Bone marrow (tissue), 2 donors: Measurements from ENCODE around the gene AGAP1.

Experiments
- DNase-seq, 2 donors: peaks; one replicate each; lab custom pipeline; 2025; lab: John Stamatoyannopoulos, UW

AGAP1 gene

DNA sequence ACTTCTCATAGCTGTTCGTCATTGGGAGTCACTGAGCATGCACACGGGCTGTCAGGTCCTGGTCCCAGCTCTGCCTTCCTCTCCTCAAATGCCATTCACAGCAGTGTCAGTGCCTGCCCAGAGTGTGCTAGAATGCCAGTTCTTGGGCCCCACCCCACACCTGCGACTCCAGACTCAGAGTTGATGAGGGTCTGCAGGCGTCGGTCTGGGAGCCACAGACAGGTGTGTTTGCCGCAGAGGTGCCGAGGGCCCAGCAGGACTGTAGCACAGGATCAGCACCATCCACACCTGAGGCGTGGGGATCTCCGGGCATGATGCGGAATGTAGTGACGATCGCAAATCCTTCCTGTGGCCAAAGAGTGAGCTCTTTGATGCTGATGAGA, 56.5 kb downstream of the AGAP1 start:
- DNase-seq: no peak

DNA sequence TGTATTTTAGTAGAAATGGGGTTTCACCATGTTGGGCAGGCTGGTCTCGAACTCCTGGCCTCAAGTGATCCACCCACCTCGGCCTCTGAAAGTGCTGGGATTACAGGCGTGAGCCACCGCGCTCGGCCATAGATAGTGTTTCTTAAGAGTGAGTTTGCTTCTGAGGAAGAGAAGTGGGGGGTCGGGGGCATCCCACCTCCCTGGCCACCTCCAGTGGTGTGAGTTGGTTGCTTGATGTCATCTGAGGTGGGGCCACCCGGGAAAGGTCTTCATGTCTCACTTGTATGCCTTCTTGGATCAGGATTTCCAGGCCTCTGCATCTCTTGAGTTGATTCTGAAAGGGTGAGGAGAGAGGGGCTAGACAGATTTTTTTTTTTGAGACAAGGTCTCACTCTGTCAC, 57.1 kb downstream of the AGAP1 start:
- no peak for DNase-seq

DNA sequence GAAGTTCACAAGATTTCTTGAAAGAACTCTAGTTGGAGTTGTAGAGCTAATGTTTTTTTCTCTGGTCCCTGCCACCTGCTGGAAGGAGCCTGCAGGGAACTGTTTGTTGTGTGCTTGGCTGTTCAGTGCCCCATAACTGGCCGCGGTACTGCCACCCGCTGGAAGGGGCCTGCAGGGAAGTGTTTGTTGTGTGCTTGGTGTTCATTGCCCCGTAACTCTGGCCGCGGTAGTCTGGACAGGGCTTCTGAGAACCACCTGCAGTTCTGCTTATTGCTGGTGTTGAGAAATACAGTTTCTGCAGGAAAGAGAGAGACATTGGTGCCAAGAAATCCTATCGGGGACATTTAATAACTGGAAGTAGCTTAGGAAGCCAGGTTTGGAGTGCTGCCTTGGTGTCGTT, 58.1 kb downstream of the AGAP1 start:
- DNase-seq: no peak

DNA sequence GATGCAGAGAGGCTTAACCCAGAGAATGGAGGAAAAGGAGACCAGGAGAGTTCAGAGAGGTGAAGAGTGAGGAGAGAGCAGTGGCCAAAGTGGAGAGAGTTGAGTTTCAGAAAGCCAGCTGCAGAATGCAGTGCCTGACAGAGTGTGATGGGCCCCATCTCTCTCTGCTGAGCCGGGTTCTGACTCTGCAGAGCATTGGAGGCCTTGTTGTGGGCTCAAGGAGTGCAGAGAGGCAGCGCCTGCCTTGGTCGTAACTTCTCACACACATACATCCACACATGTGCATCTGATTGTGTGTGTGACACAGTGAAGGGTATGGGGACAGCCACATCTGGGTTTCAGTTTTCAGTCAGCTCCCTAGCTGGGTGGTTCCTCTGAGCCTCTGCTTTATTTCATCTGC, 58.8 kb downstream of the AGAP1 start:
- no peak for DNase-seq

DNA sequence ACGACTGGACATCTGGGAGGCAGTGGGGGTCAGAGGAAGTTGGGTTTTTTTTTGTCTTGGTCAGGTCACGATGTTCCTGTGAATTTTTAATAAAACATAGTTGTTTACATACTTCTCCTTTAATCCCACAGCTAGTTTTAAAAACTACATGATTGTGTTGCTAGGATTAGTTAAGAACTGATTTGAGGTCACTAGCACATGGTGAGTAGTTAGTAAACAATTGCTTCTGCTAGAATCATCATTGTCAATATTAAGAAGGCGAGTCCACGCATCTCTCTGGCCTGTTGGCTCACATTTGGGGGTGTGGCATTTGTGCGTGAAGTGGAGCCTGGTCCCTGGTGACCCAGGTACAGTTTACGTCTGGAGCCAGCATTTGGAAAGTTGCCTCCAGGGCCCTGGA, 59.4 kb downstream of the AGAP1 start:
- no peak for DNase-seq

DNA sequence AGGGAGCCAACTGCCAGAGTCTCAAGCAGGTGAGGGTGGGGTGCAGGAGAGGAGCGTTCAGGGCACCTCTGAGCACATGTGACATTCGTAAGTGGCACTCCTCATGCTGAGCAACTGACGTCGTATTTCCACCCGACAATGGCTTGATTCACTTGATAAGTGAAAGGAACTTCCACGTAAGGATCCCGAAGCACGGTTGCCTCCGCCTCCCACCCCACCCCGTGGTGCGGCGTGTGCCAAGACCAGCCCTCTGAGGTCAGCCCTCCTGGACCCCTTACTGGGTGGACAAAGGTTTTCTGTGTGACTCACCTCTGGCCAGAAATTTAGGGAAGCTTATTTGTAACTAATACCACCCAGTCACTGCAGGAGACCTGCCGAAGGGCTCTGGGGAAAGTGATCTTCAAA, 59.9 kb downstream of the AGAP1 start:
- no peak for DNase-seq

DNA sequence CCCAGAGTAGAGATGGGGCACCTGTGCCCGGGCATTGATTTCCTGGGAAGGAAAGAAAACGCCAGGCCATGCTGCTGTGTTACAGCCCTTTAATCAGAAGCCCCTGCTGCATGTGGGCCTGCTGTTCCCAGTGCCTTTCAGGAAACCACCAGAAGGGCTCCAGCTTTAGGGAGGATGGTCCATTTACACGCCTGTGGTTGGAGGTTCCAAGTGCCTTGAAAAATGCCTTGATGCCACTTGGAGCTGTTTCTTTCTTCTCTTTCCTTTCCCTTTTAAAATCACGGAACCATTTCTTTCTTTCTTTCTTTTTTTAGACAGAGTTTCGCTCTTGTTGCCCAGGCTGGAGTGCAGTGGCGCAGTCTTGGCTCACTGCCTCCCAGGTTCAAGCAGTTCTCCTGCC, 60.5 kb downstream of the AGAP1 start:
- DNase-seq: no peak

DNA sequence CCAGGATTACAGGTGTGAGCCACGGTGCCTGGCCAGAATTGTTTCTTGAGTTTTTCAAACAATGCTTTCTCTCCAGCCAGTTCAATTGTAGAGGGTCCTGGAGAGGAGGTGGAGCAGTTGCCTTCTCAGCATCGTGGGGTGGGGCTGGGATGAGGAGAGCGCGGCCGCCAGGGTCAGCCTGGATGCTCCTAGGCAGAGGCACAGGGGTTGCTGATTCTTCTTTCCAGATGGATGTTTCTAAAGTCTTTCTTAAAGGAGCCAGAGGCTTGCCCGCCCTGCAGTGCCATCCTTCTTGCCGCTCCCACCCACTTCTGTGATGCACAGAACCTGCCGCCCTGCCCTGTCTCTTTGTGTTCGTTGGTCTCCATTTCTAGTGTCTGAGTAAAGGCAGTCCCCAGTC, 61.1 kb downstream of the AGAP1 start:
- no peak for DNase-seq

DNA sequence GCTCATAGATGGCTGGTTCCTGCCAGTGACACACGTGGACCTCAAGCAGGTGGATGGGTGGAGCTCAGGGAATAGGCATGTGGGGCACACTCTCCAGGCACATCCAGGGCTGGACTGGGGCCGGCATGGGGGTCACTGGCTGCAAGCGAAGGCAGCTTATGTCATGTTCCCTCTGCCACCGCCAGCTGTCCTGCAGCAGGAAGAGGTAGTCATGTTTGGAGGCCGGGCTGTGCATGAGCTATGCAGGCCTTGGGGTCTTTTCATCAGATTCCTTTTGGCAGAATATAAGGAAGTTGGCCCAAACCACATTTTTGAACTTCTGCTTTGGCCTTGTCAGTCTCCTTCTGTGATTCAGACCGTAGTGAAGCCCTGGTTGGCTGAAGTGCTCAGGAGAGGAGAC, 61.5 kb downstream of the AGAP1 start:
- DNase-seq: peak in 1 of 2 donors; percentile 36

DNA sequence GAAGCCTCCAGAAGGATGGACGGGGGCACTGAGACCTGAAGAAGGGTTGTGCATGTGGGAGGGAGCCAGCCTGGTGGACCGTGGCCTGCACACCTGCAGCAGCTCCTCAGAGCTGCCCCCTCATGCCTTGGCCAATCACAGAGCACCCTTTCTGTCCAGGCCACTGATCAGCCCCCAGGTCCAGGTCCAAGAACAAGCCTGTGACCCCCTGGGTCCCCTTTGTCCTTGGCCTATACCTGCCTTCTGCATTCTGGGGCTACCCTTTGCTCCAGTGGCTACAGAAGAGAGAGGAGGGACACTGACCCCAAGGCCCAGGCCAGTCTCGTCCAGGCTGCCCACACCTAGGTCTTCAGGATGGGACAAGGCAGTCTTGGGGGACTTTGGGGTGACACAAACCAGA, 62.2 kb downstream of the AGAP1 start:
- DNase-seq: no peak

DNA sequence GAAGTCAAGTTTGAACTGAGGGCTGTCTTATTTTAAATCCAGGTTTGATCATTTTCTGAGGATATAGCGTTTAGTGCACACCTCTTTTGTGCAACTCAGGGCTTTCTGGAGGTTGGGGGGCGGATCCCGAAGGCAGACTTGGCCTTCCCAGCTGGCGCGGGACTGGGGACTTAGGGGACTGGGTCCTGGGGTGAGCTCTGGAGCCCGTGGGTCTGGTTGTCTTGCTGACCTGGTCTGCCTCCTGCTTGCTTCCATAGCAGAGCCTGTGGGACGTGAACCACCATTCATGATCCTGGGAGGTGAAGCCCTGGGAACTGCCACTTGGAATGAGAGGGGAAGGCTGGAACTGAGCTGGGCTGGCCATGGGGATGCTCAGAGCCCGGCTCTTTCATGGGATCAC, 63.1 kb downstream of the AGAP1 start:
- no peak for DNase-seq

DNA sequence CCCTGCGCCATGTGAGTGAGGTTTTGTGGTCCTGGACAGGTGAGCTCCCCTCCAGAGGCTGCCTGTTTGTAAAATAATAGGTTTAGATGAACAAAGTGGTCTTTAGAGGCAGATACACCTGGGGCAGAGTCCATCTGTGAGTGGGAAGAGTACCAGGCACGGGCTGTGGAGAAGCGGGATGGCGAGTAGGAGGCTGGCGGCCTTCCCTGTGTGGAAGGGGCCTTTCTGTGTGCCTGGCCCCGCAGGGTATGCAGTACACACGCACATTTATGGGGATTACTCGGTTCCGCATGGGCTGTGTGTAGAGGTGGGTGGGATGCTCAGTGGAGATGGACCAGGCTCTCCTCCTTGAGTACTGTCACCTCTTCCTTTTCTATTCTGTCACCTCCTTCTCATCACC, 64.1 kb downstream of the AGAP1 start:
- DNase-seq: no peak

DNA sequence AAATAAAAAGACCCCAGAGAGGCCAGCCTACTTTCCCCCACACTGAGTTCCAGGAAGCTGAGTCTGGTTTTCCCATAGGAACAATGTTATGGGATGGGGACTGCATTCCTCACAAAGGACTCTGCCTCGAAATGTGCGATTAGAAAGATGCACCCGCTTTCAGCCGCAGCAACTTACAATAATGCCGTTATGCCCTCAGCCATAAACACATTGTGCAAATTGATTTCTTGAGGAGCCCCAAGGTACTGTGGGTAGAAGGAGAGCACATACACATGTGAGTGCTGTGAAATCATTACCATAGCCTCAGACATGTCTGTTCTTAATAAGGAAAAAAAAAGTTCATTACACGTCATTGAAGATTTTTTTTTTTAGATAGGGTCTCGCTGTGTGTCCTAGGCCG, 64.7 kb downstream of the AGAP1 start:
- DNase-seq: no peak

DNA sequence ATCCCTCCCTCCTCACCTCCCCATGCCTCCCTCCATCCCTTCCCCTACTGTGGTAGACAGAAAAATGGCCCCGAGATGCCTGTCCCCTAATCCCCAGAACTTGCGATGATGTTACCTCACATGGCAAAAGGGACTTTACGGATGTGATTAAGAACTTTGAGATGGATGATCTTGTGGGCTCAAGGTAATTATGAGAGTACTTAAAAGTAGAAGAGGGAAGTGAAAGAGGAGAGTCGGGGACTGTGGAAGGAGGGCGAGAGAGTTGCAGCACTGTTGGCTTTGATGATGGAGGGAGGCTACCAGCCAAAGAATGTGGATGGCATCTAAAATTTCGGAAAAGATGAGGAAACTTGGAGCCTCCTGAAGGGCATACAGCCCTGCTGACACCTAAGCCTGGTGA, 66.5 kb downstream of the AGAP1 start:
- DNase-seq: no peak

DNA sequence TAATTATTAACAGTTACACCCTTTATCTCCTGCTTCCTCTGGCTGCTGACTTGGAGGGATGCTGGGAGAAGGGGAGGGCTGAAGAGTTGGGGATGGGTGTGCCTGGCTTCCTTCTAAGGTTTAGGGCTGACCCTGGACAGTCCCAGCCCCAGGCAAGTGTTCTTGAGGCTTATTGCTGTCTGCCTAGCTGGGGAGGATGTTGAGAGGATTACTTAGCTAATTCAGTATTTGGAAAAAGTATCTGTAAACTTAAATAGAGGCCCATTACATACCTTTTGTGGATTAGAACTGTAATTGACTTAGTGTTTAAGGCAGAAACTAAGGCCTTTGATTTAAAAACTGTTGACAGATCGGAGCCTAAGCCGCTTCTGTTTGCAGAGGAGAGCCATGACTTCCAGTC, 67.6 kb downstream of the AGAP1 start:
- DNase-seq: no peak

DNA sequence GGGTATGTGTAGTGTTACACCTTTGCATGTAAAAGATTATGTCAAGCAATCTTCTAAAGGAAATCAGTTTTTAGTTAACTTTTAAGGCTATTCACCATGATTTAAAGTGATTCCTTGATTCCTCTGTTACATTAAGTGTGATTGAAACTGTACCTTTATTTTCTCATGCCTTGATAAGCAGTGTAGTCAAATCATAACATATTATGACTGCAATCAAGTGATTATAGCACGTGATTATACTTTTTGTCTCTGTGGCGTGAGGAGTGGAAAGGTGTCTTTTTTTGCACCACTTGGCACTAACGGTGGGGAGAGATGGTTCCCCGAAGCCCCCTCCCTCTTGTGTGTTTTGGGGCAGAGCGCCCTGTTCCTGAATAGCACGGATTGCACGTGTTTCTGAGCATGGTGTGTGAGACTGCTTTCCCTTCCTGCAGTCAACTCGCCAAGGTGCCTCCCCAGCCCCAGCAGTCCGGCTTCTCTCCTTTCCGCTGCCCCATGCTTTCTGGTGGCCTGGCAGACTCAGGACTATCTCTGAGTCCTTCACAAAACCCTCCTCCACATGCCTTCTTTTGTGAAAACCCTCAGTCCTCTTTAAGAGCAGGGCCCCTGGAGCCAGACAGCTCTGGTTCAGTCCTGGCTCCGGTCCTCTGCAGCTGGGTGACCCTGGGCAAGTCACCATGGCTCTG, 68.4 kb downstream of the AGAP1 start:
- no peak for DNase-seq

DNA sequence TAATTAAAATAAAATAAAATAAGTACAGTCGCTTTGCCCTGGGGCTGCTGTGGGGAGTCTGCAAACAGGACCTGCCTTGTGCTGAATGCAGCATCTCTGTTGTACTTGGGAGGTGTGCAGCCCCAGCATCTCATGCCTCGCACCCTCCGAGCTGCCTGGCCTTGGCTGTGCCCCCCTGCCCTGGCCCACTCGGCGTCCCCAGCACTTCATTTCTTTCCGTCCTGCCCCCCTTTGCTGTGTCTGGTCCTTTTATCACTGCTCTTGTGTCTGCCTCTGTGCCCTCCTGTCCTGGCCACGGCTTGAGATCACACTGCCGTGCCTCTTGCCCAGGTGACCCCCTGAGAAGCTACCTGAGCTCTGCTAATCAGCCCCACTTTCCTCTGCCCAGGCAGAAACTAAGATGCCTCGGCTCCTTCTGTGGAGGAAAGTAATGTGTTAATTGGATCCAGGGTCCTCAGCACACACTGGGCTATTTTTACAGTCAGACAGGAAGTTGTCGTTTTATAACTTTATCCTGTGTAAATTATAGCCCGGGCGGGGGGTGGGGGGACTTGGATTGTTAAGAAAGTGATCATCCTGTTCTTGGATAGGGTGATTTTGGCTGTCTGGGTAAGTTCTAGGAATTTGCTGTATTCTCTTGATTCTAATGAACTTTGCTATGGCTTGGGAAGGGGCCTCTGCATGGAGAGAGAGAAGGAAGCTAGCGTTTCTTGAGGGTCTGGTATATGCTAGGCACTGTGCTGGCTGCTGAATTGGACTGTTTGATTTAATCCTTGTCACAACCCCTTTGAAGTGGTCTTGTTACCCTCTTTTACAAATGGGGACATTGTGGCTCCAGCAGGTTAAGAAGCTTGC, 69.4 kb downstream of the AGAP1 start:
- DNase-seq: no peak

DNA sequence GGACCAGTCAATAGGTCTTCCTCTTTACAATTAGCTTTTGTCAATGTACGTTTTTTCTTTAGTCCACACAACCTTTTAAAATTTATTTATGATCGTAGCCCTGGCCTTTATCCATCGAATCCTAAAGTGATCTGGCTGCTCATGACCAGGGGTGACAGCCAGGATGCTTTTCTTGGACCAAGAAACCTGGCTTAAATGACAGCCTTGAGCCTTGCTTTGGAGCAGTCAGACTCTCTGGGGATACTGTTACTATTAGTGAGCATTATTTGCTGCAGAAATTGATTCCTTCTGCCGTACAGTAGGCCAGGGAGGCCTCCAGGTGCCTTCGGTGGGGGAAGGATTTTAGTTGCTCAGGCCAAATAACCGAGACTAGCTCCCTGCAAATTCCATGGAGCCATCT, 70.2 kb downstream of the AGAP1 start:
- DNase-seq: no peak

DNA sequence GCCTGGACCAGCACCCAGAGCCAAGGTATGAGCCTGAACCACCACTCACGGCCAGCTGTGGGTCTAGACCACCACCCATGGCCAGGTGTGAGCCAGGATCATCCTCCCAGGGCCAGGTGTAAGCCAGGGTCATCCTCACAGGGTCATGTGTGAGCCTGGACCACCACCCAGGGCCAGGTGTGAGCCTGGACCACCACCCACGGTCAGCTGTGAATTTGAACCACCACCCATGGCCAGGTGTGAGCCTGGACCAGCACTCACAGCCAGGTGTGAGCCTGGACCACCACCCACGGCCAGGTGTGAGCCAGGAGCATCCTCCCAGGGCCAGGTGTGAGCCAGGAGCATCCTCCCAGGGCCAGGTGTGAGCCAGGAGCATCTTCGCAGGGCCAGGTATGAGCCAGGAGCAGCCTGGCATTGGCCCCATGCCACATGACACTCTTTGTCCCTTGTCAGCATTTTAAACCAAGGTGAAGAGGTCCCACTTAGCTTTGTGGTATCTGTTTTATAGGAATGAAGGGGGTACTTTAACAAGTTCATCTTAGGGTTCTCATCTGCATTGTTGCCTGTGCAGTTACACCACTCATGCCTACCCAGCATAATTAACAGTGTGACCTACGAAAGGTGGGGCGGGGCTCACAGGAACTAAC, 71.2 kb downstream of the AGAP1 start:
- DNase-seq: no peak

DNA sequence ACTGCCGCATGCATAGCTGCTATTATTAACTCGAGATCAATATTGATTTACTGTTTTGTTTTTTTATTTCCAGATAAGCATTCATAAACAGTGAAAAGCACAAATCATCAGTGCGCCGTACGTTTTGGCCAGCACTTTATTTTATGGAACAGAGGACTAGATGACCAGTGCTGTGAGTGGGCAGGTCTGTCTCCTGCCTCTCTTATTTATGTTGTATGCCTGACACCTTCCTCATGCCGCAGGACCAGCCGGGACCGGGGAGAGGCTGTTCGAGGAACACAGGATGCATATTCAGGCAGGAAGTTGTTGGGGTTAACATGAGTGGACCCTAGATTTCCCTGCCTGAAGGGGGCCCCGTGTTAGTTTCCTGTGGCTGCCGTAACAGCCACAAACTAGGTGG, 72.6 kb downstream of the AGAP1 start:
- no peak for DNase-seq

DNA sequence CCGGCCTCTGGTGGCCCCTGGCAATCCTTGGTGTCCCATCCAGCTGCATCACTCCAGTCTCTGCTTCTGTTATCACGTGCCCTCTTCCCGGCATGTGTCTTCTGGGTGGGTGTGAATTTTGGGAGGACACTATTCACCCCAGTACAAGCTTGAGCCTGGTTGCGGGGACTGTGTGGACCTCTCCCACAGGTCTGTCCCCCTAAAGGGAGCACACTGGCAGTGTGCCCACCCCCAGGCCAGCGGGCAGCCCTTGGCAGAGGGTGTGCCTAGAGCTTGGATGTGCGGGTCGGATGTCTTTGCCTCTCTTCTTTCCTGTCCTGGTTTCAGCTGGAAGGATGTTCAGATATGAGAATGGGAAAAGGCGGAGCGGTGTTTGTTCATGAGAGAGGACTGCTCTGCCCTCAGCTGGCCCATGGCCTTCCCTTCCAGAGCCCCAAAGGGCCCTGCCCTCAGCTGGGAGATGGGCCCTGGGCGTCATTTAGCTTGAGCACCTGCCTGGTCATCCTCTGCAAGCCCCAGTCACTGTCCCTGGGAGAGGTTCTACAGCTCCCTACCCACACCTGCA, 73.2 kb downstream of the AGAP1 start:
- no peak for DNase-seq

DNA sequence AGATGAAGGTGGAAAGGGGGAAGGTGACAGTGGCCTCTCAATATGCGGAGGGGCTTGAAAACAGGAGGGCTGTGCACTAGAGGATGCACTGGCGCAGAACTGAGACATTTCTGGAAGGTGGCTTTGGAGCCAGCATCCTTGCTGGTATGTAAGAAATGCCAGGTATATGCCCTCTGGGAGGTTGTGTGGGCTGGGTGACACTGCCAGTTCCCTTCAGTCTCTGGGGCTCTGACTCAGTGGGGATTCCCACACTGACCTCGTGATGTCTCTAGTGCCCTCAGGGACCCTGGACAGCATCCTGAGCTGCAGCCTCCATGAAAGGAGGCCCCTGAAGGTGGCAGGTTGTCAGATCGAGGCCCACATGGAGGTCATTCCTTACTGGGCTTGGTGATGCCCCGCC, 74.0 kb downstream of the AGAP1 start:
- DNase-seq: no peak

DNA sequence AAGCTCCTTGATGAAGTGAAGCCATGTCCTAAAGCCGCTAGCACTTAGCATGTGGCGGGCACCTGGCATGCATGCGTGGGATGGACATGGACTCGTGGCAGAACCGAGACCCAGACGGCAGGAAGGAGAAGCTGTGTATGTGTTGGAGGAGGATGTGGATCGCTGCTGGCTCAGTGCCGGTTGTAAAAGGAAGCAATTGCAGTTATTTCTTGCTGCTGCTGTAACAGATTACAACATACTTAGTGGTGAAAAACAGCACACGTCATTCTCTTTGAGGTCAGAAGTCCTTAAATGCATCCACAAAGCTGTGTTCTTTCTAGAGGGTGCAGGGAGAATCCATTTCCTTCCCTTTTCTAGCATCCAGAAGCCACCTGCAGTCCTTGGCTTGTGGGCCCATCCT, 74.6 kb downstream of the AGAP1 start:
- DNase-seq: no peak
